H9 (cell line): ENCODE results near the gene SUFU. TPM values are rescaled to one million over a fixed set of nuclear protein-coding genes. Genes with fewer than 3 reads are reported as not detected.

Source experiments
- DNase-seq: peaks from one replicate; pipeline ENCODE4 v3.0.0-alpha.2; 2017
- H2AFZ ChIP-seq: one replicate; pipeline ENCODE4 v1.6.1; 2013; ENCODE audit warnings: mild to moderate bottlenecking, low read length, control low read depth, moderate library complexity
- H2AK5ac ChIP-seq: 2 replicates; pipeline ENCODE4 v1.6.1; 2013; ENCODE audit warnings: low read length, control low read depth, mixed read lengths; ENCODE audit not compliant: insufficient read length
- H2BK120ac ChIP-seq: one replicate; pipeline ENCODE4 v1.6.1; 2013; ENCODE audit warnings: low read depth, mild to moderate bottlenecking, low read length, control low read depth, inconsistent platforms; ENCODE audit not compliant: poor library complexity, severe bottlenecking
- H2BK12ac ChIP-seq: 2 replicates; pipeline ENCODE4 v1.6.1; 2013; ENCODE audit warnings: low read length, control low read depth, mixed read lengths, low read depth; ENCODE audit not compliant: insufficient read length
- H2BK15ac ChIP-seq: 2 replicates; pipeline ENCODE4 v1.6.1; 2013; ENCODE audit warnings: low read depth, low read length, control low read depth
- H2BK20ac ChIP-seq: one replicate; pipeline ENCODE4 v1.6.1; 2013; ENCODE audit warnings: low read depth, mild to moderate bottlenecking, low read length, control low read depth, inconsistent platforms; ENCODE audit not compliant: poor library complexity, severe bottlenecking
- H2BK5ac ChIP-seq: 2 replicates; pipeline ENCODE4 v1.6.1; 2013; ENCODE audit warnings: low read length, control low read depth, mixed read lengths; ENCODE audit not compliant: insufficient read length
- H3K14ac ChIP-seq: 2 replicates; pipeline ENCODE4 v1.6.1; 2013; ENCODE audit warnings: low read length, control low read depth; ENCODE audit not compliant: insufficient read depth
- H3K18ac ChIP-seq: 2 replicates; pipeline ENCODE4 v1.6.1; 2013; ENCODE audit warnings: low read depth, mild to moderate bottlenecking, mixed read lengths, low read length, control low read depth; ENCODE audit not compliant: insufficient read length
- H3K23ac ChIP-seq: 2 replicates; pipeline ENCODE4 v1.6.1; 2013; ENCODE audit warnings: low read length, control low read depth, mixed read lengths, low read depth; ENCODE audit not compliant: insufficient read length
- H3K23me2 ChIP-seq: 2 replicates; pipeline ENCODE4 v1.6.1; 2013; ENCODE audit warnings: low read depth, mild to moderate bottlenecking, mixed read lengths, low read length, control low read depth; ENCODE audit not compliant: insufficient read length, poor library complexity, severe bottlenecking
- H3K27ac ChIP-seq: 2 replicates; pipeline ENCODE4 v1.5.1; 2013; ENCODE audit warnings: low read length, control low read depth, mixed read lengths, low read depth; ENCODE audit not compliant: insufficient read length
- H3K27me3 ChIP-seq: 2 replicates; pipeline ENCODE4 v1.6.1; 2013; ENCODE audit warnings: low read length, control low read depth, inconsistent platforms; ENCODE audit not compliant: insufficient read depth
- H3K4ac ChIP-seq: 2 replicates; pipeline ENCODE4 v1.6.1; 2013; ENCODE audit warnings: low read depth, mild to moderate bottlenecking, control low read depth, inconsistent platforms, low read length, moderate library complexity
- H3K4me1 ChIP-seq: 2 replicates; pipeline ENCODE4 v1.6.1; 2013; ENCODE audit warnings: low read length, control low read depth, inconsistent platforms; ENCODE audit not compliant: insufficient read depth
- H3K4me2 ChIP-seq: 2 replicates; pipeline ENCODE4 v1.6.1; 2013; ENCODE audit warnings: low read length, control low read depth, mixed read lengths; ENCODE audit not compliant: insufficient read length, insufficient read depth
- H3K56ac ChIP-seq: 2 replicates; pipeline ENCODE4 v1.6.1; 2013; ENCODE audit warnings: low read depth, mild to moderate bottlenecking, mixed read lengths, low read length, control low read depth; ENCODE audit not compliant: insufficient read length
- H3K79me1 ChIP-seq: 2 replicates; pipeline ENCODE4 v1.6.1; 2013; ENCODE audit warnings: low read depth, mild to moderate bottlenecking, moderate library complexity, low read length, control low read depth, inconsistent platforms; ENCODE audit not compliant: insufficient read depth, poor library complexity, severe bottlenecking
- H3K79me2 ChIP-seq: 2 replicates; pipeline ENCODE4 v1.6.1; 2013; ENCODE audit warnings: low read length, control low read depth, inconsistent platforms; ENCODE audit not compliant: insufficient read depth
- H3K9ac ChIP-seq: 2 replicates; pipeline ENCODE4 v1.6.1; 2013; ENCODE audit warnings: low read length, control low read depth, mixed read lengths; ENCODE audit not compliant: insufficient read length; ENCODE audit errors: extremely low read depth
- H3K9me3 ChIP-seq: one replicate; pipeline ENCODE4 v1.6.1; 2013; ENCODE audit warnings: low read depth, low read length, inconsistent platforms; ENCODE audit not compliant: control insufficient read depth
- H3T11ph ChIP-seq: one replicate; pipeline ENCODE4 v1.6.1; 2013; ENCODE audit warnings: mild to moderate bottlenecking, low read length, control low read depth, inconsistent platforms
- H4K20me1 ChIP-seq: one replicate; pipeline ENCODE4 v1.6.1; 2013; ENCODE audit not compliant: control insufficient read depth, insufficient read length, insufficient read depth
- H4K5ac ChIP-seq: 2 replicates; pipeline ENCODE4 v1.6.1; 2013; ENCODE audit warnings: low read depth, mild to moderate bottlenecking, mixed read lengths, low read length, control low read depth; ENCODE audit not compliant: insufficient read length
- H4K8ac ChIP-seq: replicated peaks from 2 replicates; pipeline ENCODE4 v1.6.1; 2013; ENCODE audit warnings: low read length, control low read depth, mixed read lengths, low read depth; ENCODE audit not compliant: insufficient read length
- H4K91ac ChIP-seq: 2 replicates; pipeline ENCODE4 v1.6.1; 2013; ENCODE audit warnings: low read depth, mild to moderate bottlenecking, moderate library complexity, mixed read lengths, low read length, control low read depth; ENCODE audit not compliant: insufficient read length
- H3K27ac Mint-ChIP-seq, 3 experiments: 2 replicates in 2 of 3; 3 replicates in 1 of 3; pipeline ENCODE4 v1.8.0; 2020 to 2021; ENCODE audit warnings: mixed read lengths in 3 of 3, mild to moderate bottlenecking in 1 of 3, moderate library complexity in 1 of 3
- H3K27me3 Mint-ChIP-seq: 2 replicates; pipeline ENCODE4 v1.8.0; 2021; ENCODE audit warnings: low read depth, mild to moderate bottlenecking, moderate library complexity, mixed read lengths
- H3K36me3 Mint-ChIP-seq, 3 experiments: 2 replicates in 2 of 3; 3 replicates in 1 of 3; pipeline ENCODE4 v1.8.0; 2020 to 2021; ENCODE audit warnings: low read depth in 3 of 3, mixed read lengths in 3 of 3; ENCODE audit not compliant: insufficient read depth in 1 of 3
- H3K4me1 Mint-ChIP-seq, 2 experiments: 2 replicates each; pipeline ENCODE4 v1.8.0; 2020; ENCODE audit warnings: mixed read lengths in 2 of 2
- H3K4me3 Mint-ChIP-seq, 2 experiments: 2 replicates in 1 of 2; 3 replicates in 1 of 2; pipeline ENCODE4 v1.8.0; 2020 to 2021; ENCODE audit warnings: mild to moderate bottlenecking in 2 of 2, mixed read lengths in 2 of 2, moderate library complexity in 1 of 2
- H3K9me3 Mint-ChIP-seq, 2 experiments: 2 replicates in 1 of 2; 3 replicates in 1 of 2; pipeline ENCODE4 v1.8.0; 2020; ENCODE audit warnings: mild to moderate bottlenecking in 2 of 2, mixed read lengths in 2 of 2, moderate library complexity in 1 of 2
- CTCF ChIP-seq: fragments of 200-600 bp; sonication (generic); conservative IDR thresholded peaks from 3 replicates; pipeline ENCODE4 v1.8.0; 2021; ENCODE audit warnings: antibody characterized with exemption, mild to moderate bottlenecking
- WGBS: extraction: QIAGEN DNeasy Blood & Tissue Kit; methylation state at CpG from one replicate; pipeline ENCODE4 v1.1.7; 2013; ENCODE audit warnings: missing lambda C conversion rate, low lambda C conversion rate, mixed read lengths; ENCODE audit not compliant: insufficient read length; ENCODE audit errors: extremely low coverage; 5-methylcytosine and 5-hydroxymethylcytosine counted together
- total RNA-seq: library from RNA; stranded (reverse); gene quantifications from 2 replicates; pipeline ENCODE4 v1.2.1, GENCODE V29; 2021

SUFU gene
- total RNA-seq, 1 experiment from 2014 or later = 9.5 TPM

- peaks cover 15% of the 10 kb centered on the region for H3K4me1 ChIP-seq
- H3K4ac ChIP-seq = no peak overlapping the region
- H3K27ac Mint-ChIP-seq = peak overlapping the region; percentile 90 to 100 (median 96); a peak in 5 of 7 replicates
- H3K4me3 Mint-ChIP-seq = peak overlapping the region in 1 of 2 experiments; percentile 2; a peak in 3 of 5 replicates
- H2AK5ac ChIP-seq = no peak overlapping the region
- H3K36me3 Mint-ChIP-seq = peaks cover 0 to 4% (median 0%) of the 10 kb centered on the region in 3 experiments; a peak in 4 of 7 replicates
- no peak overlapping the region for H3K14ac ChIP-seq
- no peaks in the 10 kb centered on the region for H3K23me2 ChIP-seq
- no peak overlapping the region for H3K56ac ChIP-seq
- TF ChIP-seq CTCF = no peak
- WGBS = no CpG with 5 or more reads among the region's 22 CpGs
- H4K8ac ChIP-seq = no peak overlapping the region
- H2BK20ac ChIP-seq = no peak overlapping the region
- no peaks in the 10 kb centered on the region for H3K27me3 ChIP-seq
- no peaks in the 10 kb centered on the region; the same call in 1 of the 2 replicates for H3K27me3 Mint-ChIP-seq
- H2BK5ac ChIP-seq = no peak overlapping the region
- H3K9me3 Mint-ChIP-seq = no peaks in the 10 kb centered on the region
- peaks cover 84 to 91% of the 10 kb centered on the region in 2 experiments for H3K4me1 Mint-ChIP-seq
- H4K5ac ChIP-seq = no peak overlapping the region
- no peak overlapping the region for H3K4me2 ChIP-seq
- no peak overlapping the region for H3K18ac ChIP-seq
- no peak overlapping the region for H2AFZ ChIP-seq
- no peaks in the 10 kb centered on the region for H3K79me2 ChIP-seq
- peak; percentile 90 for DNase-seq
- H3K9me3 ChIP-seq = no peaks in the 10 kb centered on the region
- no peak overlapping the region for H2BK15ac ChIP-seq
- peaks cover 2% of the 10 kb centered on the region for H4K20me1 ChIP-seq
- no peak overlapping the region for H2BK120ac ChIP-seq
- H3K79me1 ChIP-seq = no peaks in the 10 kb centered on the region
- H3K27ac ChIP-seq = no peak overlapping the region
- H3T11ph ChIP-seq = no peak overlapping the region
- no peak overlapping the region for H2BK12ac ChIP-seq
- H3K9ac ChIP-seq = no peak overlapping the region
- no peak overlapping the region for H3K23ac ChIP-seq
- H4K91ac ChIP-seq = peak overlapping the region; percentile 88
These were observed 126.2 kb downstream of the SUFU start for GRCh38 chr10:102629661-102630614.
